SK-N-SH (cell line): ENCODE results near the gene STIM2.

Experiments
- CTCF ChIP-seq: fragments of 200-600 bp; sonication (generic); IDR thresholded peaks from 2 replicates; pipeline ENCODE4 v1.6.1; 2017; ENCODE audit warnings: antibody characterized with exemption, mild to moderate bottlenecking, moderate library complexity
- FOXM1 ChIP-seq: IDR thresholded peaks from 2 replicates; pipeline ENCODE4 v1.4.0; 2012; ENCODE audit warnings: low read depth, mild to moderate bottlenecking
- POLR2AphosphoS5 ChIP-seq: IDR thresholded peaks from 2 replicates; pipeline ENCODE4 v1.6.1; 2012; ENCODE audit warnings: low read depth, low read length
- ZBTB33 ChIP-seq: IDR thresholded peaks from 2 replicates; pipeline ENCODE4 v1.4.0; 2012; ENCODE audit warnings: low read depth, borderline replicate concordance

- no peak for TF ChIP-seq CTCF
- no peak for TF ChIP-seq ZBTB33
- TF ChIP-seq FOXM1 = no peak
- no peak for TF ChIP-seq POLR2AphosphoS5
Observed at GRCh38 chr4:26836539-26836938, 24.1 kb upstream of the STIM2 start.
